Right ventricle myocardium superior (tissue), 1 donor: ENCODE data around the gene SH3BGRL3. TPM values are rescaled to one million over a fixed set of nuclear protein-coding genes. Genes with fewer than 3 reads are reported as not detected.
"Not testable (repeated sequence)": the region's sequence is repeated elsewhere in the genome, so short reads cannot be mapped to it uniquely, and the experiment has no call there.

ENCODE experiments used
- ATAC-seq: fragments of 200-7000 bp; cut with Tn5 transposase; one replicate; pipeline ENCODE4 v1.9.1; 2020; ENCODE audit warnings: mild to moderate bottlenecking; ENCODE audit not compliant: poor library complexity
- DNase-seq: peaks from one replicate; pipeline ENCODE4 v3.0.0-alpha.2; 2020
- intact Hi-C: fragments of 100-400 bp; cut with DNase I; formaldehyde crosslinking; loops from one replicate; pipeline ENCODE4 v1.11.2; 2022
- total RNA-seq: library from RNA; stranded (reverse); fragmentation: NEBNext Ultra II Directional; extraction: Animal tissue kit (Norgen Biotek cat#: 25700); gene quantifications from one replicate; pipeline ENCODE4 v1.2.1, GENCODE V29; 2021
- donor health status: DM: no; HTN: yes; CAD: no; lungs with severe emphysema.

SH3BGRL3 gene
- total RNA-seq, 1 donor from 2014 or later, result 33.9 TPM

DNA sequence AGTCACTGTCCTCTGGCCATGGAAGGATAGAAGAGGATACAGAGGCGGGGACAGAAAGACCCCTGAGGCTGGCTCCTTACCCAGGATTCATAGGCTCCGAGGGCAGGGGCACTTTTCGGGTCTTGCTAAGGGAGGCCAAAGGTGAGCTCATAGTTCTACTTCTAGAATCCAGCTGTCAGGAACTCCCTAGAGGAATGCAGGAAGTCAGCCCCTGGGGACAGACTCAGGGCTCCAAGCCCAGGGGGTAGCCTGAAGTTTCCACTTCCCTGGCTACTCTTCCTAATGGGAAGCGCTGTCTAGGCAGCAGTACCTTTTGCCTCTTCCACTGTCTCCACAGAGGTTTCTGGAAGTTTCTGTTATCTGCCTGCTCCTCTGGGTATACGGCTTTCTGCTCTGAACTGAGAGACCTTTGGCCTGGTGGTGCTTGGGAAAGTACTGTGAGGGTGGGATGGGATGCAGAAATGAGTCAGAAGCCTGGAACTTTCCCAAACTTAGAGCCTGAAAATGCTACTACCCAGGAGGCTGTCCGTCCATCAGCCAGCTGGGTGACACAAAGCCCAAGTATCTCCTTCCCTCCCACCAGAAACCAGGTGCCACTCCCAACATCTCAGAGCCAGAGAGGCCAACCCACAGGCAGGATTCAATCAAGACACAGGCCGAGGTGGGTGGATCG, 23.0 kb downstream of the SH3BGRL3 start:
- ATAC-seq (peak; percentile 33), DNase-seq (no peak)
- intact Hi-C loops, result no loop called here

DNA sequence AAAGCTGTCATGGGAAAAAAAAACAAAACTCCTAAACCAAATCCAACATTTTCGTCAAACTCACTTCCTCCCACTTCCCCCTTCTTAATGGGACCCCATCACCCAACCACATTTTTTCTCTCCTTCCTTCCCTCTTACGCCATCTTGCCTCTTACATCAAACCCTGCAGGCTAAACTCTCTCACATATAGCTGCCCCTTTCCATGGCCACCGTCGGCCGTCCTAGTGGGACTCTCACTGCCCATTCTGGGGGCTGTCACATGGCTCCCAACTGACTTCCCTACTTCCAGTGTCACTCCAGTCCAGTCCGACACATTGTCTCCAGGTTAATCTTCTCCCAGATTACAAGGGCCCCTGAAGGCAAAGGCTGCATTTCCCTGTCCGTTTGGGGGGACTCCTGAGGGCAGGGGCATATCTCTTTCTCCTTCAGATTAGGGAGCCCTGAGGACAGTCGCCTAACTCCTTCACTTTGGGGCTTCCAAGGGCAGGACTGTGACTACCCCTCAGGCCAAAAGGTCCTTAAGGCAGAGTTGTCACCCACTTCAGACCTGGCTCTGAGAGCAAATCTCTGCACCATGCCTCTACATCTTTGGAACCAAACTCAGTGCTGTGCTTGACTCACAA, 25.9 kb downstream of the SH3BGRL3 start:
- no peak for DNase-seq
- ATAC-seq, result no peak
- intact Hi-C loops, result no loop called here

DNA sequence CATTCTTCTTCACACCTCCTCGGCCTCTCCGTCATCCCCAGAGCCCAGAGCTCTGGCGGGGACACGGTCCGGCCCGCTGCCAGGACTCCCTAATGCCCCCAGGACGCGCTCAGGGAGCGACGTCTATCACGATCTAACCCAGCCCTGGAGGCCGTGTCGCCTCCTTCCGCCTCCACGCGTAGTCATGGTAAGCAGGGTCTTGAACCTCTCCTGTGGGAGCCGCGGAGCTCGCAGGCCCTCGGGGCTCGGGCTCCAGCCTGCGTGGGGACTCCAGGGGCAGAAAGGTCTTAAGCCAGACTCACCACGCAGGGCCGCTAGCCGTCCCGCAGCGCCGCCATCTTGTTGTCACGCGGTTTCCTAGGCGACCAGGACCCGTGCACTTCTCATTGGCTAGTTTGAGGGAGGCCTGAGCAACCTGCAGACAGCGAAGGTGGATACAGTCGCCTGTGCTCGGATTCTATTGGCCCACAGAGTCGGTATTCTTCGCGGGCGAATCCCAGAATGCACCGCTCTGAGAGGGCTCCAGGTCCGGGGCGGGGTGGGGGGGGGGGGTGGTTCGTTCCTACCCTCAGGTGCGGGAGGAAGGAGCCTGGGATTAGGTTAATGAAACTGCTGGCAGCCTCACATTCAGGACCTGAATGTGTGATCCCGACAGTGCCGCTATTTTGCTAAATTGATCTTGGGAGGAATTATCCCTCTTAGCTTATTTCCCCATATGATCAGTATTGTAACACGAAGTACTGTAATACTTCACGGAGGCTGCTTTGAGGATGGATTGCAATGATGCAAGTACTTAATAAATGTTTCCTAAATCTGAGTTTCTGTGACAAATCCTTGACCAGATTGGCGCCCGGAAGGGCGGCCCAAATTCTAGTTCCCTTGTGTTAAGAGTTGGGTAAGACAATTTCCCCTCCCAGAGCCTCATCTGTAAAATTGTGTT, 26.7 kb downstream of the SH3BGRL3 start, which contains the start of gene UBXN11:
Gene UBXN11 (minus strand): TSS at position 347 of the 940 bp plus-strand sequence. CDS start 3,753 bp downstream, outside the sequence.
- ATAC-seq, result peak; percentile 96
- intact Hi-C loops, result no loop called here
- DNase-seq, result peak; percentile 93

DNA sequence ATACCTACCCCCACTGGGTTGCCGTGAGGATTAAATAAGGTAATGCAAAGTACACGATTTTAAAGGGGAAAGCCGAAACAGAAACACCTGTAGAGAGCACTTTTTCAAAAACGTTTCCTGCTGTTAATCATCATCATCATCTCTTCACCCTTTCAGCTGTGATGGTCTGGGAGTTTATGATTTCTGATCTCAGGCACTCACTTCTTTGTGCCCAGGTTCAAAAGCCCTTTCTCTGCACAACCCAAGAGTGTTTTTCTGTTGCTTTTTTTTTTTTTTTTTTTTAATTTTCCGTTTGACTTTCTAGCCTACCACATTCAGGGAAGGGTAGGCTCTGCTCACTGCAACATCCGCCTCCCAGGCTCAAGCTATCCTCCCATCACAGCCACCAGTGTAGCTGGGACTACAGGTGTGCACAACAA, 27.5 kb downstream of the SH3BGRL3 start:
- DNase-seq (no peak), ATAC-seq (no peak)
- intact Hi-C loops, result no loop called here

DNA sequence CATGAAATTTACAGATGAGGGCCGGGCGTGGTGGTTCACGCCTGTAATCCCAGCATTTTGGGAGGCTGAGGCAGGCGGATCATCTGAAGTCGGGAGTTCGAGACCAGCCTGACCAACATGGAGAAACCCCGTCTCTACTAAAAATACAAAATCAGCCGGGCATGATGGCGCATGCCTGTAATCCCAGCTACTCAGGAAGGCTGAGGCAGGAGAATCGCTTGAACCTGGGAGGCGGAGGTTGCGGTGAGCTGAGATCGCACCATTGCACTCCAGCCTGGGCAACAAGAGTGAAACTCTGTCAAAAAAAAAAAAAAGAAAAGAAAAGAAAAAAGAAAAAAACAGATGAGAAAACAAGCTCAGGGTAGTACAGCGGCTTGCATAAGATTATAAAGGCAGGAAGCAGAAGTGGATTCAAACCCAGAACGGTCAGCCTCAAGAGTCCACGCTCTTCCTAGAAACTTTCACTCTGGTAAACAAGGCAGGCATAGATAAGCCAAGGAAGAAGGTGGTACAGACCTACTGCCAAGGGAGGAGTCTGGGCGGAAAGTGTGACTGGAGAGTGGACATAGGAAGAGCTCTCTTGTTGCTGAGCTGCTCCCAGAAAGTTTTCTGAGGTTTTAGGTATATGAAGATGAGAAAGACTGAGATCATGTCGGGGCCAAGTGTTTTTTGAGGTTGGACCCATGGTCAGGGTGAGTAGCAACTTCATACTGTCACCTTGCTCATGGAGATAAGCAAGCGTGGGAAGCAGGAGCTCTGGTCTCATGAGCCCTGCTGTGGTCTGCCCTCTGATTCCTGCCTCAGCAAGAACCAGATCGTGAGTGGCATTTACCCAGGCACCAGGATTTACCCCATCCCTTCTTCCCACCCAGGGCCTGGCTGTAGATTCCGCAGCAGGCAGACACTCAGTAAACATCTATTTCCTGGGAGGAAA, 28.3 kb downstream of the SH3BGRL3 start:
- ATAC-seq, intact Hi-C loops, DNase-seq: not testable (repeated sequence)

DNA sequence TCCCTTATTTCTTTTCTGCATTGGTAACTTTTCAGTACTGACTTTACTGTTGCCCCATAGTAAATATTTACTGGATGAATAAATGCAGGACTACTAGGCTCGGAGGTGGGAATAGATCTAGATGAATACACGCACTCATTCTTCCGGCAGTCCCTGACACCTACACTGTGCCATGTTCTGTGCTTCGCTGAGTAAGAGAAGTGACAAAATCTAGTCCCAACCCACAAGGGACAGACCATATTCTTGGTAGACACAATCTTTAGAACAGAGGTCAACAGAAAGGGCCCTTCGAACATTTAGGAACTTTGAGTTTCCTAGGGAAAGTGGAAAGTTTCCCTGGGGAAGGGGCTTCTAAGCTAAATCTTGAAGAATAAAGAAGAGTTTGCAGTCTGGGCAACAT, 34.6 kb downstream of the SH3BGRL3 start:
- intact Hi-C loops, result no loop called here
- ATAC-seq, result no peak
- DNase-seq, result no peak

DNA sequence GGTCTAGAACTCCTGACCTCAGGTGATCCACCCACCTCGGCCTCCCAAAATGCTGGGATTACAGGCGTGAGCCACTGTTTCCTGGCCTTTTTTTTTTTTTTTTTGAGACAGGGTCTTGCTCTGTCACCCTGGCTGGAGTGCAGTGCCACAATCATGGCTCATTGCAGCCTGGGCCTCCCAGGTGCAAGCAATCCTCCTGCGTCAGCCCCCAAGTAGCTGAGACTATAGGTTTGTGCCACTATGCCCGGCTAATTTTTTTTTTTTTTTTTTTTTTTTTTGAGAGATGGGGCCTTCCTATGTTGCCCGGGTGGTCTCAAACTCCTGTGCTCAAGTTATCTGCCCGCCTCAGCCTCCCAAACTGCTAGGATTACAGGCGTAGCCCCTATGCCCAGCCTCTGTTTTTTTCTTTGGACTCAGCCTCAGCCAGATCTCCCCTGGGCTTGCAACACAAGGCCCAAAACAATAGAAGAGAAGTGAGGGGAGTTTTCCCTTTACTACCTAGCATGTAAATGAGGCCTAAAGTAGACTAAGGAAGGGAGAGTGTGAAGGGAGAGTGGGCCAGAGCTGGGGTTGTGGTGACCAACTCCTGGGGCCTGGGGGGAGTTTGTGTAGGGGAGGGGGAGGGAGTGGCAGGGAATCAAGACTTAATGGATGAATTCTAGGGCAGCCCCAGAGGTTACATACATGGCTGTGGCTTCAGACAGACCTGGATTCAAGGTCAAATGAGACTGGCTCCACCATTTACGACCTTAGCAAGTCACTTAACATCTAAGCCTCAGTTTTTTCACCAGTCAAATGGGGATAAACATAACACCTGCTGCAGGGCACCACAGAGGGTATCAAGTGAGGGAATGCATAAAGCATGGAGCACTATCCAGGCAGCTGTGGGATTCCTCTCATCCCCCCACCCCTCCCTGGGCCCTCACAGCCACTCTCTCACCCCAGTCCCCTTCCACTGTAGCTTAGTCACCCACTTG, 36.3 kb downstream of the SH3BGRL3 start:
- intact Hi-C loops, result no loop called here
- no peak for DNase-seq
- ATAC-seq, result no peak

DNA sequence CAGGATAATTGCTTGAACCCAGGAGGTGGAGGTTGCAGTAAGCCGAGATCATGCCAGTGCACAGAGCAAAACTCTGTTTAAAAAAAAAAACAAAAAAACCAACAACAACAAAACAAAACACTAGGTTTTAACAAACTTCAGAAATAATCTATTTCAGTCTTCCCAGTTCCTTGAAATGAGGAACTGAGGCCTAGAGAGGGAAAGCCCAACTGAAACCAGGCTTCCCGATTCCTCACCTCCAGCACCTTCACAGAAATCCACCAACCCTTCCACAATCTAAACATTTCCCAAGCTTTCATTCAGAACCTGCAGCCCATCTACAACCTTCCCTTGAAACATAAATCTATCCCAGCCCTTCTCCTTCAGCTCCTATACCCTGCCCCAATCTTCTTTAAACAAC, 37.3 kb downstream of the SH3BGRL3 start:
- no peak for DNase-seq
- intact Hi-C loops, result no loop called here
- ATAC-seq, result no peak

DNA sequence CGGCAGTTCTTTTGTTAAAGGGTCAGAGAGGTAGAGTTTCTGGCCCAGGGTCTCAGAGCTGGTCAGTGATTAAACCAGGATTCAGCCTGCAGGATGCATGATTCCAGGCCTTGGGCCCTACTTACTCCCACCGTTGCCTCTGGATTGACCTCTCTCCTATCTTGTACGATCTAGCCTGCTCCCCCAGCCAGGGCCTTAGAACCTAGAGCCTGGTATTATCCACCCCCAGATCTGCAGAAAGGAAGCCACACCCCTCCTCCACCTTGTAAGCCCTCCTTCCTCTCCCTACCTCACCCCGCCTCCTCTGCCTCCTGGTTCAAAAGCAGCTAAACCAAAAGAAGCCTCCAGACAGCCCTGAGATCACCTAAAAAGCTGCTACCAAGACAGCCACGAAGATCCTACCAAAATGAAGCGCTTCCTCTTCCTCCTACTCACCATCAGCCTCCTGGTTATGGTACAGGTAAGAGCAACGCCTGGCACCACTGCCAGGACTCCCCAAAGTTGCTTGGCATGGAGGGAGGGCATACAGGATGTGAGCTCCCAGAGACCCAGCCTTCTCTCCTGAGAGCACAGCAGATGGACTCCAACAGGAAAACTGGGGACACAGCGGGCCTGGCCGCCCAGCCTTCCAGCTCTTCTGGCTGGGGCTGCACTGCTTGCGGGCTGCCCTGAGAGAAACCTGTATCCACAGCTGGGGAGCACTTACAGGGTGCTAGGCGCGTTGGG, 37.9 kb downstream of the SH3BGRL3 start, which contains the start of gene CD52:
Gene CD52 (plus strand): TSS at position 347 of the 726 bp plus-strand sequence. CDS start 60 bp downstream, at position 407.
- no peak for ATAC-seq

DNA sequence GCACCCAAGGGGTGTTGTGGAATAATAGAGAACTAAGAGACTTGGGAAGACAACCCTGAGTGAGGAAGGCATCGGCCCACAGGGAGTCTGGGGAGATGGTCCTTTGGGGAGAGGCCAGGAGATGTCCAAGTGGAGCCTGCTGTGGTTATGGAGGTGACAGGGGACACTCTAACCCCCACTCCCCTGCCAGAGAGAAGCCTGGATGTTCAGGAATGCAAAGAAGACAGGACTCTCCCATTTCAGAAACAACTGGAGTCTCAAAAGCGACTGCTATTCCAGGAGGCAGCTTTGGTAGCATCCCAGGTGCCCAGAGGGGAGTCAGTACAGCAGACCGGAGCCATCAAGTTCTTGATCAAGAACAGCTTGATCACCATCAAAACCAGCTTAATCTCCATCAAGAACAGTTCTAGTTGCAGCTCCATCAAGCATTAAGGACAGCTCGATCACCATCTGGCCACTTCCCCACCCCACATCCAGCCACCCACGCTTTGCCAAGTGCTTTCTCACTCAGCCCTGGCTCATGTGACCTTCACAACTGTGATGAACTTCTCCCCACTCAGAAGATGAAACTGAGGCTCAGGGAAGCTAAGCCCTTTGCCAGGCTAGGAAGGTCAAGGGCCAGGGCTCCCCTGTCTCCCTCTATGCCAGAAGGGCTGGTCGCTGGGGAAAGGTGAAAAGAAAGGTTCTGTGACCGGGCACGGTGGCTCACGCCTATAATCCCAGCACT, 38.6 kb downstream of the SH3BGRL3 start:
- ATAC-seq (no peak), DNase-seq (peak; percentile 59)
- intact Hi-C loops, result no loop called here

More for the DNA sequence above, 37.9 kb downstream of the SH3BGRL3 start, which contains the start of gene CD52:
- intact Hi-C loops, result no loop called here
- peak; percentile 27 for DNase-seq

DNA sequence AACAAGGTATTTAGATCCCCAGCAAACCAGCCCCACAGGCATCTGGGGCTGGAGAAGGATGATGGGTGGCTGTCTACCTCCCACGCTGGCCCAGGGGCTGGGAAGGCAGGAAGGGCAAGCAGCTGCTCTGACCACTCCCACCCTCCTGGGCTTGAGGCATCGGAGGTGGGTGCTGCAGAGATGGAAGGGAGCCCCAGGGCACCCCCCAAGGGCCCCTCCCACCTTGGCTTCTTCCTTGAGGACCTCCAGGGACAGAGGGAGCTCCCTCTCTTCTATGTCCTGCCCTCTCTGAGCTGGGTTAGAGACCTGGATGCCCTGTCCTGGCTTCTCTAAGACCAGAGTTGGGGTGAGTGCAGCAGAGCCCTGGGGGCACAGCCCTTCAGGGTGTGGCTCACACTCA, 41.0 kb downstream of the SH3BGRL3 start:
- peak; percentile 13 for ATAC-seq
- peak; percentile 33 for DNase-seq
- intact Hi-C loops, result loop anchor here (10.0 kb wide), 2 partner anchors 136 to 216 kb away; no protein-coding TSS in a partner anchor

DNA sequence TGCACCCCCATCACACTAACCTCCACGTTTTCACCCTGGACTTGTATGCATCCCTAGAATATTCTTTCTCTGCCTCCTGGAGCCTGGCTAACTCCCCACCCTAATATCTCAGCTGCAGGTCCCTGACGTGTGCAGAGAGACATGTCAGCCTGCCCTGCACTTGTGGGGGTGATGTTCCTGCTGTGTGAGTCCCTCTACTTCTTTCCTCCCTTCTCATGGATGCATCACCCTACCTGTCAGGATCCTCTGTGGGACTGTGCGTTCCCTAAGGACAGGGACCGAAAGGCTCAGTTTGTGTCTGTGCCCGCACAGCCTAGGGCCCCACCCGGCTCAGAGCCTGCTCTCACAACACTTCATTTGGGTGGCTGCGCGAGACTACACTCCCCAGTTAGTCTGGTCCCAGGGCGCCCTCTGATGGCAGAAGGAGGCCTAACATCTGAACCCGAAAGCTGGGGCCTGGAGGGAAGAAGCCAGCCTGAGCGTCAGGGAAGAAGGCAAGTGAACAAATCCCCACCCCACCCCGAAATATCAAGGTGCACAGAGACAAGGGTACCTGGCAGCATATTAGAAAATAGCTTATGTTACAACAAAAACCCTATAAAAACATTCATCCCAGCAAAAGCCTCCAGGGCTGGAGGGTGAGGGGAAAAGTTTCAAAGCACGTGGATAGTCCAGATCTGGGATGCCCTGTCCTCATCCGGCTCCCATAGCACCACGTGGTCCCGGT, 41.6 kb downstream of the SH3BGRL3 start:
- intact Hi-C loops, result loop anchor here (1.0 to 10.0 kb wide), 3 partner anchors 46 to 217 kb away; no protein-coding TSS in a partner anchor
- peak; percentile 94 for ATAC-seq

DNA sequence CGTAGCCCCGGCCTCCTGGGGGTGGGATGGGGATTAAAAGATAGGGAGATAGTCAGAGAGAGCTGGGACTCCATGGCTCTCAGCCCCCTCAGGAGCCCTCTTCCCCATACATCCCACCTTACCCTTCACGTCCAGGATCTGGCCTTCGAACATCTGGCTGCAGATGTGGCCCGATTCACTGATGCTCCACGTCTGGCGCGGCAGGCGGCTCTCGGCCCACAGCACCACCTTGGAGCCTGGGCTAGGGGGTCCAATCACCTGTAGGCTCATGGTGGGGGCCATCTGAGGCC, 42.1 kb downstream of the SH3BGRL3 start:
- DNase-seq (no peak), ATAC-seq (no peak)
- intact Hi-C loops, result loop anchor here (1.0 to 10.0 kb wide), 3 partner anchors 47 to 217 kb away; no protein-coding TSS in a partner anchor

More for the DNA sequence above, 41.6 kb downstream of the SH3BGRL3 start:
- peak; percentile 96 for DNase-seq

DNA sequence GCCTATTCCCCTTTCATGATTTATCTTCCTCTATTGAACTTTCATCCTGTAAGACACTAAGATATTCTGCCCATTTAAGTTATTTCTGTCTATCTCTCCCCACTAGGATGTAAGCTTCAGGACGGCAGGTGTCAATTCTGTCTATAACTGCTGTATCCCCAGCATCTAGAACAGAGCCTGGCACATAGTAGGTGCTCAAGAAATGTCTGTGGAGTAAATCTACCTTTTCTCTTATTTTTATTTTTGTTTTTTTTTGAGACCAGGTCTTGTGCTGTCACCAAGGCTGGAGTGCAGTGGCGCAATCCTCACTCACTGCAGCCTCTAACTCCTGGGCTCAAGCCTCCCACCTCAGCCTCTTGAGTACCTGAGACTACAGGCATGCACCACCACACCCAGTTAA, 43.5 kb downstream of the SH3BGRL3 start:
- ATAC-seq (no peak), DNase-seq (no peak)
- intact Hi-C loops, result loop anchor here (10.0 kb wide), 2 partner anchors 139 to 219 kb away; no protein-coding TSS in a partner anchor

DNA sequence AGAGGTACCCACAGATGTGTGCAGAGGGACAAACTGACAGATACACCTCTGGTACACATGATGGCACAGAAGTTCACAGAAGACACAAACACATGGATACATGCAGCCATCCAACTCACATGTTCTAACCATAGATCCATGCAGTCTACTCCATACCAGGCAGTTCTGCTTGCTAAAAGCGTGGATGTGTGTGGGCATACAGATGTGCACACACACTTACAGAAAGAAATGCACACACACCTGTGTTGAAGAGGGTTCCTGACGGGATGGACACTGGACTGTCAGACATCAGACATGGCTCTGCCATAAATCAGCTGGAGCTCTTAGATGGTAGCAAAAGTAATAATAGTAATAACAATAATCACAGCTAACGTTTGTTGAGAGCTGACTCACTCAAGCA, 44.7 kb downstream of the SH3BGRL3 start:
- DNase-seq, result no peak
- no peak for ATAC-seq
- intact Hi-C loops, result loop anchor here (10.0 kb wide), 2 partner anchors 140 to 220 kb away; no protein-coding TSS in a partner anchor
